GM12875 (cell line): Measurements from ENCODE around the gene MIXL1.
"Not testable (repeated sequence)": the region's sequence is repeated elsewhere in the genome, so short reads cannot be mapped to it uniquely, and the experiment has no call there.

ENCODE experiments used
- H3K4me3 ChIP-seq: one replicate; pipeline ENCODE4 v1.5.1; 2011; ENCODE audit warnings: low read depth, low read length, control low read depth
- TF ChIP-seq, protein P1 (sequence below): IDR thresholded peaks from 2 replicates; pipeline ENCODE4 v1.5.1; 2011; ENCODE audit warnings: low read depth, mild to moderate bottlenecking, control low read depth, inconsistent platforms, low read length, moderate library complexity, borderline replicate concordance; ENCODE audit not compliant: insufficient read depth

The MIXL1 gene

DNA sequence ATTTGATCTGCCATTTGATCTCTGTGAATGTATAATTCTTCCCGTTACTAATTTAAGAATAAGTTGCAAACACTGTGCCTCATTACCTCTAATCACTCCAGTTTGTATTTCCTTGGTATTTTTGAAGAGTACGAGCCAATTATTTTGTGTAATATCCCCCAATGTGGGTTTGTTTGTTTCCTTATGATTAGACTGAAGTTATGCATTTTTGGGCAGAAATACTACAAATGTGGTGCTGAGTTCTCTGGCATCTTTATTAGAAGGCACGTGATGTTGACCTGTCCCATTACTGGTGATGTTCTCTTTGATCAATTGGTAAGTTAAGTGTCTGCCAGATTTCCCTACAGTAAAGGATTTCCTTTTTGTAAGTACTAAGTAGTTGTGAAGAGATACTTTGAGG lies 10.3 kb downstream of the MIXL1 start:
- H3K4me3 ChIP-seq, result no peak overlapping the region
- TF ChIP-seq, protein P1, sequence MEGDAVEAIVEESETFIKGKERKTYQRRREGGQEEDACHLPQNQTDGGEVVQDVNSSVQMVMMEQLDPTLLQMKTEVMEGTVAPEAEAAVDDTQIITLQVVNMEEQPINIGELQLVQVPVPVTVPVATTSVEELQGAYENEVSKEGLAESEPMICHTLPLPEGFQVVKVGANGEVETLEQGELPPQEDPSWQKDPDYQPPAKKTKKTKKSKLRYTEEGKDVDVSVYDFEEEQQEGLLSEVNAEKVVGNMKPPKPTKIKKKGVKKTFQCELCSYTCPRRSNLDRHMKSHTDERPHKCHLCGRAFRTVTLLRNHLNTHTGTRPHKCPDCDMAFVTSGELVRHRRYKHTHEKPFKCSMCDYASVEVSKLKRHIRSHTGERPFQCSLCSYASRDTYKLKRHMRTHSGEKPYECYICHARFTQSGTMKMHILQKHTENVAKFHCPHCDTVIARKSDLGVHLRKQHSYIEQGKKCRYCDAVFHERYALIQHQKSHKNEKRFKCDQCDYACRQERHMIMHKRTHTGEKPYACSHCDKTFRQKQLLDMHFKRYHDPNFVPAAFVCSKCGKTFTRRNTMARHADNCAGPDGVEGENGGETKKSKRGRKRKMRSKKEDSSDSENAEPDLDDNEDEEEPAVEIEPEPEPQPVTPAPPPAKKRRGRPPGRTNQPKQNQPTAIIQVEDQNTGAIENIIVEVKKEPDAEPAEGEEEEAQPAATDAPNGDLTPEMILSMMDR, result no peak

DNA sequence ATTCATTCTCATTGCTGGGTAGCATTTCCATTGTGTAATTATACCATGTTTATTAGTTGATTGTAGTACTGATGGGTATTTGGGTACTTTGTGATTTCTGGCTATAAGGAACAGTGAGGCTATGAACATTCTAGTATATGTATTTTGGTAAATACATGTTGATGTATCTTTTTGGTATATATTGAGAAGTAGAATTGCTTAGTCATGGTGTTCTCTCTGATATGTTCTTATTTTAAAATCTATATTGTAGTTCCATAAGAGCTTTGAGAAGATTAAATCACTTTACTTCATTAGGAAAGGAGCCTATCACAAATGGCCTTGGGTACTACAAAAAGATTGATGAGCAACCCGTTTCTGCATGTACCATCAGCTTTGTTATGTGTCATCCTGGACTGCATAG lies 13.4 kb downstream of the MIXL1 start:
- TF ChIP-seq, protein P1, result no peak
- no peak overlapping the region for H3K4me3 ChIP-seq

DNA sequence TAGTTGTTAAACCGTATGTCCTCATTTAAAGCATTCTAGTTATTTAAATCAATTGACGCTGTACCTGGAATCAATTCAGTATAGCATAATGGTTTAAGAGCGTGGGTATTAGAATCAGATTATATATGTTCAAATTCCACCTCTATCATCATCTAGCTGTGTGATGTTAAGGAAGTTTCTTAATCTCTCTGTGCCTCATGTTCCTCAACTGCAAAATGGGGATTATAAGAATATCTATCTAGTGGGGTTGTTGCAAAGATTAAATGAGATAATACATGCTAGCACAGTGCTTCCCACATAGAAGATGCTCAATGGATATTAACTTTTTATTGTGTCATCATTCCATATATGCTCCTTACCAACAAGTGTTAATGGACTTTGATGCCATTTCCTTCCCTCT lies 16.0 kb downstream of the MIXL1 start:
- H3K4me3 ChIP-seq, result no peak overlapping the region
- TF ChIP-seq, protein P1, result no peak

DNA sequence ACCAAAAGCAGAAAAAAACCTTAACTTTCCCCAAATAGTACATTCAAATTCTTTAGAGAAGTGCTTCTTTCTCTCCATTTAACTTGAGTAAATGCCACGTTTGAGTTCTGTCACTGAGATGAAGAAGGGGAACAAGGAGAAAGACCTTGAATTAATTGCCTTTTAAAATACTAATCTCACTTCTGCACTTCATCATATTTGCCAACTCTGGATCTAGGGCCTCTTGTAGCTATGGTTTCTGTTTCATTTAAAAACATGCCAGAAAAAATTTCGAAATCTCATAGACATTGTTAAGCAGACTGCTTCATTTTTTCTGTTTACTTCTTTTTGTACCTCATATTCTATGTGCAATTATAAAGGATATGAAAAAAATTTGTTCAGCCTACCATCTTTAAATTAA lies 24.6 kb downstream of the MIXL1 start:
- TF ChIP-seq, protein P1, result no peak
- H3K4me3 ChIP-seq, result no peak overlapping the region

DNA sequence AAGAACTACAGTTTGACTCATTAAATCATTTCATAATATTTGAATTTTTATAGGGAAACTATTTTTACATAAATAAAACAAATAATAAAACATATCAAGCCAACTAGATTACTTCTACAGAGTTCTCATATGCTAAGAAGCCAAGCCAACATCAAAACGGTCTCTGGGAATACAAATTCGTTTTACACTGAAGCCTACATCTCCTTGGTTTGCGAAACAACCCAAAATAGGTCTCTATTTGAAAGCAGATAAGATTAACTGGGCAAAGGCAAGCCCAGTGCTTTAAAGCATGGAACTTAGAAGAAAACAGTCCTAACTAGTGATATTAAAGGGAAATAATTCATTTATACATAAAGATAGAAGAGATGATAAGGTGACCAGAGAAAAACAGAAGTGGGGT lies 25.3 kb downstream of the MIXL1 start:
- H3K4me3 ChIP-seq, result no peak overlapping the region
- TF ChIP-seq, protein P1, result no peak

DNA sequence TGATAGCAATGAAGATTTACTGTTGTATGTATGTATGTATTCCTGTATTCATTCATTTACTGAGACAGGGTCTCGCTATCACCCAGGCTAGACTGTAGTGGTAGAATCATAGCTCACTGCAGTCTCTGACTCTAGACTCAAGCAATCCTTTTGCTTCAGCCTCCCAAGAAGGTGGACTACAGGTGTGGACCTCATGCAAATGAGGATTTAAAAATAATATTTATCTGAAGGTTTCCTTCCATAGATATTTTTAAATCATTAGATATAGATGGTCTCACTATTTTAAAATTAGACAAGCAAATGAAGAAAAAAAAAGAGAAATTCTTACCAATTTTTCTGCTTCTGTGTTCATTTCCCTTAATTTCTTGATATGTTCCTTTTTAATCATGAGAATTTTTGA lies 27.0 kb downstream of the MIXL1 start:
- no peak overlapping the region for H3K4me3 ChIP-seq
- TF ChIP-seq, protein P1, result no peak

DNA sequence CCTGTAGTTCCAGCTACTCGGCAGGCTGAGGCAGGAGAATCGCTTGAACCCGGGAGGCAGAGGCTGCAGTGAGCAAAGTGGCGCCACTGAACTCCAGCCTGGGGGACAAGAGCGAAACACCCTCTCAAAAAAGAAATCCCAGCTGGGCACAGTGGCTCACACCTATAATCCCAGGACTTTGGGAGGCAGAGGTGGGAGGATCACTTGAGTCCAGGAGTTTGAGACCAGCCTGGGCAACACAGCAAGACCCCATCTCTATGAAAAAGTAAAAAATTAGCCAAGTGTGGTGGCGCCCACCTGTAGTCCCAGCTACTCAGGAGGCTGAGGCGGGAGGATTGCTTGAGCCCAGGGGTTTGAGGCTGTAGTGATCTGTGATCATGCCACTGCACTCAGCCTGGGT lies 29.4 kb downstream of the MIXL1 start:
- not testable (repeated sequence) for H3K4me3 ChIP-seq

DNA sequence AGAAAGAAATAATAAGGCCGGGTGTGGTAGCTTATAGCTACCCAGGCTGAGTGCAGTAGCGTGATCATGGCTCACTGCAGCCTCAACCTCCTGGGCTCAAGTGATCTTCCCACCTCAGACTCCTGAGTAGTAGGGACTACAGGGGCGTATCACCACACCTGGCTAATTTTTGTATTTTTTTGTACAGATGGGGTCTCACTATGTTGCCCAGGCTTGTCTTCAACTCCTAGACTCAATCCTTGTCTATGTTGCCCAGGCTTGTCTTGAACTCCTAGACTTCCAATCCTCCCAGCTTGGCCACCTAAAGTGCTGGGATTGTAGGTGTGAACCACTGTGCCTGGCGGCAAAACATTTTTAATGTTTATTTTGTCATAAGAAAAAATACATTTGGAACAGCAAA lies 30.5 kb downstream of the MIXL1 start:
- no peak overlapping the region for H3K4me3 ChIP-seq
- TF ChIP-seq, protein P1, result no peak
